Measurements from ENCODE around the gene LRFN3. TPM values are rescaled to one million over a fixed set of nuclear protein-coding genes. Genes with fewer than 3 reads are reported as not detected.

LRFN3 gene
- total RNA-seq, 1 experiment from 2014 or later, result 14.6 TPM

DNA sequence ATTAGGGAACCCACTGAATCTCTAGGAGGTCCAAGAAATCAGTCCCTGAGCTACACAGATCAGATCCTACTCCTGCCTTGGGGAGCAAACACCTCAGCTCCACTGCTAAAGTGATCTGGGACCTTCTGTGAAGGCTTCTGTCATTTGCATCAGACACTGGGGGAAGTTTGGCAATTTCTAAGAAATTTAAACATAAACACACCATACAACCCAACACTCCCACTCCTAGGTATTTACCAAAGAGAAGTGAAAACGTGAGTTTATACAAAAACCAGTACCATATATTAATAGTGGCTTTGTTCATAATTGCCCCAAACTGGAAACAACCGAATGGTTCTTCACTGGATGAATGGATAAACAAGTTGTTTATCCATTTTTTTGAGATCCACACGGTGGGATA, 20.7 kb upstream of the LRFN3 start:
- no peak for TF ChIP-seq EZH2 (IDR thresholded peaks at IDR 0.05; ENCODE audit: borderline replicate concordance, low read depth, low read length, poor library complexity, severe bottlenecking)
- TF ChIP-seq, protein P1, sequence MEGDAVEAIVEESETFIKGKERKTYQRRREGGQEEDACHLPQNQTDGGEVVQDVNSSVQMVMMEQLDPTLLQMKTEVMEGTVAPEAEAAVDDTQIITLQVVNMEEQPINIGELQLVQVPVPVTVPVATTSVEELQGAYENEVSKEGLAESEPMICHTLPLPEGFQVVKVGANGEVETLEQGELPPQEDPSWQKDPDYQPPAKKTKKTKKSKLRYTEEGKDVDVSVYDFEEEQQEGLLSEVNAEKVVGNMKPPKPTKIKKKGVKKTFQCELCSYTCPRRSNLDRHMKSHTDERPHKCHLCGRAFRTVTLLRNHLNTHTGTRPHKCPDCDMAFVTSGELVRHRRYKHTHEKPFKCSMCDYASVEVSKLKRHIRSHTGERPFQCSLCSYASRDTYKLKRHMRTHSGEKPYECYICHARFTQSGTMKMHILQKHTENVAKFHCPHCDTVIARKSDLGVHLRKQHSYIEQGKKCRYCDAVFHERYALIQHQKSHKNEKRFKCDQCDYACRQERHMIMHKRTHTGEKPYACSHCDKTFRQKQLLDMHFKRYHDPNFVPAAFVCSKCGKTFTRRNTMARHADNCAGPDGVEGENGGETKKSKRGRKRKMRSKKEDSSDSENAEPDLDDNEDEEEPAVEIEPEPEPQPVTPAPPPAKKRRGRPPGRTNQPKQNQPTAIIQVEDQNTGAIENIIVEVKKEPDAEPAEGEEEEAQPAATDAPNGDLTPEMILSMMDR (conservative IDR thresholded peaks at IDR 0.05; ENCODE audit: low read depth, low read length), result no peak
- intact Hi-C loops (cut with micrococcal nuclease; ENCODE audit: unreplicated experiment), result no loop called here

GRCh38 chr19:35919306-35919705, 16.9 kb upstream of the LRFN3 start:
- no peak for DNase-seq (ENCODE audit: low spot score)
- intact Hi-C loops (cut with micrococcal nuclease; ENCODE audit: unreplicated experiment), result no loop called here
- BruUV-seq (replicated peaks), result no TSS peak
- CTCF ChIA-PET, result no interaction called here
- no peak for TF ChIP-seq EZH2 (IDR thresholded peaks at IDR 0.05; ENCODE audit: borderline replicate concordance, low read depth, low read length, poor library complexity, severe bottlenecking)
- TF ChIP-seq, protein P1 (conservative IDR thresholded peaks at IDR 0.05; ENCODE audit: low read depth, low read length), result no peak
- Histone ChIP-seq H3K36me3 (ENCODE audit: insufficient read depth, low read length, poor library complexity, severe bottlenecking) (no peaks in the 10 kb centered on the region), H3K9me3 (ENCODE audit: low read depth, low read length, poor library complexity, severe bottlenecking) (no peaks in the 10 kb centered on the region), H3K4me3 (ENCODE audit: low read depth, low read length, poor library complexity, severe bottlenecking) (no peak overlapping the region), H3K27me3 (replicated peaks; ENCODE audit: insufficient read depth, low read depth, low read length, poor library complexity) (no peaks in the 10 kb centered on the region), H3K4me1 (ENCODE audit: insufficient read depth, low read length, poor library complexity, severe bottlenecking) (no peaks in the 10 kb centered on the region), H3K27ac (ENCODE audit: low read depth, low read length, poor library complexity, severe bottlenecking) (no peak overlapping the region)
- POLR2A ChIA-PET (ENCODE audit: low non-redundant PET), result no interaction called here

More for the DNA sequence above, 20.7 kb upstream of the LRFN3 start:
- H3K27me3 ChIP-seq (replicated peaks; ENCODE audit: insufficient read depth, low read depth, low read length, poor library complexity), result no peaks in the 10 kb centered on the region
- H3K4me1 ChIP-seq (ENCODE audit: insufficient read depth, low read length, poor library complexity, severe bottlenecking), result no peaks in the 10 kb centered on the region
- ChIA-PET POLR2A (ENCODE audit: low non-redundant PET) (no interaction called here), CTCF (no interaction called here)
- no peak overlapping the region for H3K4me3 ChIP-seq (ENCODE audit: low read depth, low read length, poor library complexity, severe bottlenecking)
- no TSS peak for BruUV-seq (replicated peaks)
- H3K9me3 ChIP-seq (ENCODE audit: low read depth, low read length, poor library complexity, severe bottlenecking), result no peaks in the 10 kb centered on the region
- DNase-seq (ENCODE audit: low spot score), result no peak
- no peak overlapping the region for H3K27ac ChIP-seq (ENCODE audit: low read depth, low read length, poor library complexity, severe bottlenecking)
- H3K36me3 ChIP-seq (ENCODE audit: insufficient read depth, low read length, poor library complexity, severe bottlenecking), result no peaks in the 10 kb centered on the region

GRCh38 chr19:35921012-35921411, 15.2 kb upstream of the LRFN3 start:
- BruUV-seq (replicated peaks), result no TSS peak
- CTCF ChIA-PET, result no interaction called here

More at GRCh38 chr19:35921012-35921411, 15.2 kb upstream of the LRFN3 start:
- Histone ChIP-seq H3K4me1 (ENCODE audit: insufficient read depth, low read length, poor library complexity, severe bottlenecking) (no peaks in the 10 kb centered on the region), H3K27me3 (replicated peaks; ENCODE audit: insufficient read depth, low read depth, low read length, poor library complexity) (no peaks in the 10 kb centered on the region), H3K9me3 (ENCODE audit: low read depth, low read length, poor library complexity, severe bottlenecking) (no peaks in the 10 kb centered on the region), H3K4me3 (ENCODE audit: low read depth, low read length, poor library complexity, severe bottlenecking) (no peak overlapping the region), H3K27ac (ENCODE audit: low read depth, low read length, poor library complexity, severe bottlenecking) (no peak overlapping the region), H3K36me3 (ENCODE audit: insufficient read depth, low read length, poor library complexity, severe bottlenecking) (no peaks in the 10 kb centered on the region)
- intact Hi-C loops (cut with micrococcal nuclease; ENCODE audit: unreplicated experiment), result no loop called here
- no peak for DNase-seq (ENCODE audit: low spot score)
- POLR2A ChIA-PET (ENCODE audit: low non-redundant PET), result no interaction called here
- TF ChIP-seq, protein P1 (conservative IDR thresholded peaks at IDR 0.05; ENCODE audit: low read depth, low read length), result no peak
- TF ChIP-seq EZH2 (IDR thresholded peaks at IDR 0.05; ENCODE audit: borderline replicate concordance, low read depth, low read length, poor library complexity, severe bottlenecking), result no peak

Measured in A673 (cell line).